T-helper 2 cell treated with Interferon-gamma antibody and Interleukin-4, amounts not matched to agents 100 ng/mL and 5 ng/mL, for 36 hours (primary cell): ENCODE data around the gene C9orf72. TPM values are rescaled to one million over a fixed set of nuclear protein-coding genes. Genes with fewer than 3 reads are reported as not detected.

ENCODE experiments used
- intact Hi-C: fragments of 100-400 bp; cut with micrococcal nuclease; formaldehyde crosslinking; loops from one replicate; pipeline ENCODE4 v1.15.1; 2023
- total RNA-seq: library from RNA; stranded (reverse); gene quantifications from 2 replicates; pipeline ENCODE4 v1.2.3, GENCODE V29; 2022

The C9orf72 gene
- total RNA-seq, 1 donor from 2014 or later: 8.8 TPM

- intact Hi-C loops: loop anchor here (1.0 to 10.0 kb wide), 2 partner anchors 45 to 619 kb away; partner anchors contain the start of genes IFT74 and MOB3B
Observed at GRCh38 chr9:27573634-27574590, 631 bp upstream of the C9orf72 start.

GRCh38 chr9:27572566-27572917 lies 739 bp downstream of the C9orf72 start:
- intact Hi-C loops: loop anchor here (10.0 kb wide), 1 partner anchor 618 kb away; the partner anchor contains the start of gene IFT74

DNA sequence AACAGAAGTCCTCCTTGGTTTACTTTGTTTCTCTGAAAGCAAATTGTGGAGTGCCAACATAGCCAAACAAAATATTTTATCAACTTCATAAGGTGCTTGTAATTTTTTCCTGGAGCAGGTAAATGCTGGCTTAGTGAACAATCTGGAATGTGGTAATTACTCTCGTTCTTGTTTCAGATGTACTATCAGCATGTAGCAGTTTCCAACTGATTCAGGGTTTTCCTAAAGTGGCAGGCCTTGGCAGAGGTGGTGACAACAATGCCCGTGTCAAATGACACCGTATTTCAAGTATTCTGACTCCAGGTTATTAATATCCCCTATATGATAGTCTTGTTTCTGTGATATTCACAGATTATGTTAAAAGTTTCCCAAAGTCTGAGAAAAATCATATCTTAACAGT lies 1.2 kb downstream of the C9orf72 start:
- intact Hi-C loops: loop anchor here (10.0 kb wide), 1 partner anchor 617 kb away; the partner anchor contains the start of gene IFT74

DNA sequence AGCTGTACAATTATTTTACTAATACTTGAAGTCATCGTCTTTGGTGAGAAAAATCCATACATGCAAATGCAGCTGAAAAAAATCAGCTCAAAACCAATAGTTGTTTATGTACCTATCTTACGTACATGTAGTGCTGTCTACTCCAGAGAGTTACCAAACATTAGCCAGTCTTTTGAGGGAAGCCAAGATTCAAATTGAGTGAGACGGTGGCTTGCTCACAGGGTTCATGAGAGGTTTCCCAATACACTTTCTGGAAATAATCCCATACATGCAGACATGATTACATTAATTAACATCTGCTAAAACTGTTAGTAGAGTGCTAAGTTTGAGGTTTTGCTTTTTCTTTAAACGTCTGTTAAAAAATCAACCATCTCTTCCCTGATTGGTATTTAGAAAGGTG lies 2.3 kb downstream of the C9orf72 start:
- intact Hi-C loops: loop anchor here (10.0 kb wide), 1 partner anchor 616 kb away; the partner anchor contains the start of gene IFT74

GRCh38 chr9:27569406-27569805 lies 3.9 kb downstream of the C9orf72 start:
- intact Hi-C loops: no loop called here

DNA sequence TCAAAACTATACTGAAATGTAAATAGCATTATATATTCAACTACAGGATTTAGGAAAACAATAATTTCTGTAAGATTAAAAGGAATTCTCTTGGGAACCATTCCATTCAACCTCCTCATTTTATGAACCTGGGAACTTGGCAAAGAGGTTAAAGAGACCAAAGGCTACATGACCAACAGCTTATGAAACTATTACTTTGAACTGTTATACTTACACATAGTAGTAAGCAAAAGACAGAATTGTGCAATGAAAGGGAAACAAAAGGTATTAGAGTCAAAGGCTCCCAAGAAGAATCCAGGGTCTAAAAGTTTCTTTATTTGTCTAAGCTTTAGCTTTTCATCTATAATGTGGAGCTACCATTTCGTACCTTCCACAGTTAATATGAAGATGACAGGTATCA lies 7.2 kb downstream of the C9orf72 start:
- intact Hi-C loops: no loop called here

- intact Hi-C loops: no loop called here
Observed at GRCh38 chr9:27565696-27566095, 7.6 kb downstream of the C9orf72 start.

- intact Hi-C loops: no loop called here
Observed at GRCh38 chr9:27564670-27565069, 8.6 kb downstream of the C9orf72 start.

GRCh38 chr9:27563738-27564430 lies 9.4 kb downstream of the C9orf72 start:
- intact Hi-C loops: no loop called here

GRCh38 chr9:27561685-27562084 lies 11.6 kb downstream of the C9orf72 start:
- intact Hi-C loops: no loop called here

DNA sequence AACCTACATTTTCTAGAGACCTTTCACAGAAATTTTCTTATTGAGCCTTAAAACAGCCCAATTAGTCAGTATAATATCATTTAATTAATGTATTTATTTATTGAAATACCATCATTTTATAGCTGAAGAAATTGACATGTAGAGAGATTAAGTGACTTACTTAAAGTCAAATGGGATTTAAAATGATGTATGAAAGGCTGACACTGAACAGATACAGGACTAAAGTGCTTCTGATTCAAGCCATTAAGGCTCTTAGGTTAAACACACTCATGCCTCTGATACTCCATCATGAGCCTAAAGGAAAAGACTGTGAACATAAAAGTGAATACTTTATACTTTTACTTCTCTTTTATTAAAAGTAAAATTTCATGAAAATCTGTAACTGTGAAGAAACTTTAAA lies 12.8 kb downstream of the C9orf72 start:
- intact Hi-C loops: no loop called here

- intact Hi-C loops: no loop called here
Observed at GRCh38 chr9:27558307-27558706, 15.0 kb downstream of the C9orf72 start.

DNA sequence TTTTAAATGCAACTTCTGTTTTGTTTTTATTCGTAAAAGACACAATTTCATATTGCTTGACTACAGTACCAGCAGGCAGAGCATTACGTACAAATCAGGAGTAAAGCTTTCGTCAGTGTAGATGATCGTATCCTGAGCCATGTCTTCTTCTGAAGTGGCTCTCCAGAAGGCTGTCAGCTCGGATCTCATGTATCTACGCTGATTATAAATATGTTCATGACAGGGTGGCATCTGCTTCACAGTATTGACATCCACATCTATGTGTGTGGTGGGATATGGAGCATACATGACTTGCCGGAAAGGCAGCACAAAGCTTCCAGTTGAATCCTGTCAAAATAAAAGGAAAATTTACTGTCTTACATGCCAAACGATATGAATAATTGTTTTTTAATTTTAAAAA lies 16.8 kb downstream of the C9orf72 start:
- intact Hi-C loops: no loop called here

GRCh38 chr9:27554712-27555111 lies 18.6 kb downstream of the C9orf72 start:
- intact Hi-C loops: no loop called here

DNA sequence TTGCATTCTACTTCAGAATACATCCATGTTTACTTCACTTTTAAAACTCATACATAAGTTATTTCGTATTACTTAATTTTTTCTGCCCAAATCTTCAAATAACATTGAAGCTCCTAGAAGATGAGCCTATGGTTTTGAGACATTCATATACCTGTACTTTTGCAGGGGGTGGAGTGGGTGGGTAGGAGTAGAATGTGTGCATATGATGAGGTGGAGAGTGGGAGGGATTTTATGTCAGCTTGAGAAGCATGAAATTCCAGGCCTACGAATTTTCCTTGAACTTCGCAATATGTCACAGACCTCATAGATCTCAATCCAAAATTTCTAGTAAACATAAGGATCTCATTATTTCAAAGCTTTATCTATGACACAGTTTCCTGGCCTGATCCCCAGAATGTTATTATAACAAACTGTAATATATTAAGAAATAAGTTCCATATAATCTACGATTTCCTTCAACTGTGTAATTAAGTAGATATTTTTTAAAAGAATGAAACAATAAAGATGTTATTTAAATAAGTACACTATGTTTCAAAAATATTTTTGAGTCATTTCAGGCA lies 24.0 kb downstream of the C9orf72 start:
- intact Hi-C loops: loop anchor here (5.0 kb wide), 2 partner anchors 52 to 517 kb away; no protein-coding TSS in a partner anchor

DNA sequence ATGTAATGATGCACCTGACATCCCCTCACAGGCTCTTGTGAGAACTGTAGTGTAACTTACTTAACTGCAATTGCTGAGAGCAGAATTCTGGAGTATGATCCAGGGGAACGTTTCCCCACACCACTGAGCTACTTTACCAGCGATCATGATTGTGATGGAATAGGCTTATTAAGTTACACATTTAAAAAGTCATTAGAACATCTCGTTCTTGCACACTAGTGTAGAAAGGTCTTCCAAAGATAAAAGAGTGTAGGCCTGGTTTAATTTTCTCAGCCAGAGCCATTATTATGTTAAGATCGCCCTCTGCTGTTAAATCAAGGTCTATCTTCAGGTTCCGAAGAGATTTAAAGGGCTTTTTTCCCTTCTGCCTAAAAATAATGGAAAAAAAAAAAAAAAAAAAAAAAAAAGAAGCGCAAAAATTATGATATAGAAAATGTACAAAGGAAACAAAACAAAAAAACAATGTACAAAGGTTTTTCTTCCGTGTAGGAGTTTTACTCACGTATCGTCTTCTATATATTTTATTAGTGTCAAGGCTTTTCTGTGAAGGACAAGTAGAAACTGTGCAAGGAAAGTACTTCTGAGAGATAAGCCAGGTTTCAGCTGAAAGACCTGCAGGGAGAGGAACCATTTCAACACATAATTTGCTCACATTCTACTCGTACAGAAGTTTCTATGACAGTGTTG lies 25.1 kb downstream of the C9orf72 start:
- intact Hi-C loops: loop anchor here (1.0 to 5.0 kb wide), 3 partner anchors 51 to 516 kb away; no protein-coding TSS in a partner anchor

DNA sequence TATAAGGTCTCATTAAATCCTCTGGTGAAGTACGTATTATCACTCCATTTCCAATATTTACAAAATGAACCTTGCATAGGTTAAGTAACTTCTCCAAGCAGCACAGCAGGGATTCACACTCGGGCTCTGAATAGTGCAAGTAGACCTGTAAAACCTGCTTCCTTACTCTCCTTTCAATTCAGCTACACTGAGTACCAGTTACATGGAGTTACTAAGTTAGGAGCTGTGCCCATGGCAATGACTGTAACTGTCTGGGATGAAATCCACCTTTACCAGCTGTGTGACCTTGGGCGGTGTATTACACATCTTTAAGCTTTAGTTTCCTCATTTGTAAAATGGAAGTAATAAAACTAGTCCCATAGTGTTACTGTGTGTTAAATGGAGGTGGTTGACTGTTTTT lies 27.8 kb downstream of the C9orf72 start:
- intact Hi-C loops: loop anchor here (5.0 kb wide), 2 partner anchors 48 to 513 kb away; no protein-coding TSS in a partner anchor

GRCh38 chr9:27542508-27542907 lies 30.8 kb downstream of the C9orf72 start:
- intact Hi-C loops: no loop called here

DNA sequence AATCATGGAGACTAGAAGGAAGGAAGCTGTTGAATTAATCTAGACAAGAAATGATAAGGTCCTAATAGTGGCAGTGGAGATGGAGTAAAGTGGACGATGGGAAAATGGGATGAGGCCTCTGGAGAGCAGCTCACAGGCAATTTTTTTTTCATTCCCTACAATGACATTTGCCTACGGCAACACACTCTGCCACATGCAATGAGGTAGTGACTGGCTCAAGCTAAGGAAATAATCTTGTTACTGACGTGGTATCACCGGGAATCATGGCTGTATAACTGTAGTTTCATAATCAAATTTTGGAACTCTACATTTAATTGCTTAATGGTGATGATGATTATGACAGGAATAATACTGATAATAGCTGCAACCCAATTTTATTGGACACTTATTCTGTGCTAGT lies 31.5 kb downstream of the C9orf72 start:
- intact Hi-C loops: no loop called here

DNA sequence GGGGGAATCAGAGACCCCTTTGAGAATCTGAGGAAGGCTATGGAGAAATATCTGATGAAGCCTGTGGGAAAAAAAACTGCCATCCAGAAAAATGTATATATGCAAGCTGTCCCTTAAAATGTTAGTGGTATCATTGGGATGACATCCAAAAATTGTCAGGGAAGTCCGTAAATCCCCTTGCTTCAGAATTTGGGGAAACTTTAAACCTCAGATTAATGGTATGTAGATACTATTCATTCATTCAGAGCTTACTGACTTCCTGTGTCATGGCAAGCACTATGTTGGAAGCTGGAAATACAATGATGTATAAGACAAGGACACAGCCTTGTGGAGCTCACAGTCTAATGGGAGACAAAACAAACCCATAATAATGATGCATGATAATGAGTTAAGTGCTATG lies 32.8 kb downstream of the C9orf72 start:
- intact Hi-C loops: no loop called here
